PC-9 (cell line): ENCODE data around the gene LRRD1. TPM values are rescaled to one million over a fixed set of nuclear protein-coding genes. Genes with fewer than 3 reads are reported as not detected.

ENCODE experiments used
- BruUV-seq: library from RNA; stranded (reverse); fragments of 400-500 nt; replicated peaks from 2 replicates; lab custom pipeline; 2021; lab: Mats Ljungman, UMichigan
- CTCF ChIA-PET: fragments of 300-600 bp; sonication (Branson Sonifier 250); formaldehyde crosslinking; loops from one replicate; lab custom pipeline; 2022; ENCODE audit warnings: antibody characterized with exemption; lab: Charles Lee
- POLR2A ChIA-PET: fragments of 300-600 bp; sonication (Branson Sonifier 250); formaldehyde crosslinking; loops from one replicate; lab custom pipeline; 2022; ENCODE audit warnings: antibody characterized with exemption; ENCODE audit not compliant: unreplicated experiment; lab: Charles Lee
- DNase-seq, 2 experiments: peaks; one replicate each; pipeline versions ENCODE4 v3.0.0 to v3.0.0-alpha.2; 2015 to 2022; ENCODE audit warnings: mixed read lengths in 1 of 2
- H2AFZ ChIP-seq: fragments of 200-600 bp; sonication (generic); 2 replicates; pipeline ENCODE4 v1.8.1; 2017; ENCODE audit warnings: antibody characterized with exemption
- H3F3A ChIP-seq: fragments of 200-600 bp; sonication (generic); 2 replicates; pipeline ENCODE4 v1.8.1; 2017; ENCODE audit warnings: antibody characterized with exemption, mild to moderate bottlenecking, low read depth; ENCODE audit not compliant: insufficient read depth
- H3K27ac ChIP-seq: fragments of 200-600 bp; sonication (generic); 2 replicates; pipeline ENCODE4 v1.6.1; 2016; ENCODE audit warnings: mixed run types
- H3K27me3 ChIP-seq: fragments of 200-600 bp; sonication (generic); 2 replicates; pipeline ENCODE4 v1.6.1; 2016; ENCODE audit warnings: low read depth, mixed run types; ENCODE audit not compliant: insufficient read depth
- H3K36me3 ChIP-seq: fragments of 200-600 bp; sonication (generic); 2 replicates; pipeline ENCODE4 v1.6.1; 2016; ENCODE audit warnings: low read depth, mixed run types
- H3K4me1 ChIP-seq: fragments of 200-600 bp; sonication (generic); replicated peaks from 2 replicates; pipeline ENCODE4 v1.6.1; 2016; ENCODE audit warnings: mixed run types; ENCODE audit not compliant: insufficient read depth
- H3K4me2 ChIP-seq: fragments of 200-600 bp; sonication (generic); 2 replicates; pipeline ENCODE4 v1.6.1; 2017; ENCODE audit warnings: mixed run types
- H3K4me3 ChIP-seq: fragments of 200-600 bp; sonication (generic); 2 replicates; pipeline ENCODE4 v1.6.1; 2016; ENCODE audit warnings: mixed run types
- H3K79me2 ChIP-seq: fragments of 200-600 bp; sonication (generic); 2 replicates; pipeline ENCODE4 v1.6.1; 2017; ENCODE audit warnings: low read depth, mixed run types
- H3K9me2 ChIP-seq: fragments of 200-600 bp; sonication (generic); 2 replicates; pipeline ENCODE4 v1.8.1; 2017; ENCODE audit warnings: mild to moderate bottlenecking; ENCODE audit not compliant: insufficient read depth
- H3K9me3 ChIP-seq: fragments of 200-600 bp; sonication (generic); 2 replicates; pipeline ENCODE4 v1.8.1; 2016; ENCODE audit warnings: low read depth; ENCODE audit not compliant: insufficient read depth
- H4K20me1 ChIP-seq: fragments of 200-600 bp; sonication (generic); 2 replicates; pipeline ENCODE4 v1.8.1; 2017; ENCODE audit not compliant: insufficient read depth
- CTCF ChIP-seq: fragments of 200-600 bp; sonication (generic); conservative IDR thresholded peaks from 2 replicates; pipeline ENCODE4 v1.6.1; 2017; ENCODE audit warnings: mixed run types, antibody characterized with exemption, mild to moderate bottlenecking, moderate library complexity
- EZH2 ChIP-seq: fragments of 200-600 bp; sonication (generic); IDR thresholded peaks from 2 replicates; pipeline ENCODE4 v1.8.0; 2017; ENCODE audit warnings: antibody characterized with exemption, low read depth
- intact Hi-C: fragments of 100-400 bp; cut with micrococcal nuclease; formaldehyde crosslinking; loops from one replicate; pipeline ENCODE4 v1.10.0; 2022; ENCODE audit not compliant: unreplicated experiment
- total RNA-seq: library from RNA; stranded (reverse); gene quantifications from 2 replicates; pipeline ENCODE4 v1.2.3, GENCODE V29; 2021

The LRRD1 gene
- total RNA-seq, 1 experiment from 2014 or later: not detected

- H2AFZ ChIP-seq: no peak overlapping the region
- H3K27ac ChIP-seq: no peak overlapping the region
- no peaks in the 10 kb centered on the region for H3K9me3 ChIP-seq
- peaks cover 34% of the 10 kb centered on the region for H3K36me3 ChIP-seq
- peaks cover 53% of the 10 kb centered on the region for H3K79me2 ChIP-seq
- ChIA-PET POLR2A (interaction anchor here (0.6 kb wide), 1 partner anchor 55 kb away, joined by 20 read pairs; no protein-coding TSS in a partner anchor), CTCF (no interaction called here)
- H3K4me2 ChIP-seq: peak overlapping the region; percentile 86
- intact Hi-C loops: no loop called here
- peaks cover 20% of the 10 kb centered on the region for H3K4me1 ChIP-seq
- no TSS peak for BruUV-seq
- no peaks in the 10 kb centered on the region for H3K9me2 ChIP-seq
- TF ChIP-seq EZH2 (no peak), CTCF (no peak)
- no peak for DNase-seq
- peaks cover 24% of the 10 kb centered on the region for H4K20me1 ChIP-seq
- H3K27me3 ChIP-seq: no peaks in the 10 kb centered on the region
- H3K4me3 ChIP-seq: peak overlapping the region; percentile 65; the same call in 1 of the 2 replicates
- no peaks in the 10 kb centered on the region for H3F3A ChIP-seq
These were observed 47.1 kb downstream of the LRRD1 start for GRCh38 chr7:92131764-92132330.

- intact Hi-C loops: no loop called here
- TF ChIP-seq CTCF (no peak), EZH2 (no peak)
- H3K4me3 ChIP-seq: no peak overlapping the region
These were observed 47.8 kb downstream of the LRRD1 start for GRCh38 chr7:92131093-92131492.

GRCh38 chr7:92121681-92122080 is 57.3 kb downstream of the LRRD1 start:
- peaks cover 27% of the 10 kb centered on the region; the same call in 1 of the 2 replicates for H3K36me3 ChIP-seq
- no peak overlapping the region for H2AFZ ChIP-seq
- no peaks in the 10 kb centered on the region for H3K4me1 ChIP-seq
- ChIA-PET CTCF (no interaction called here), POLR2A (no interaction called here)
- no peak for DNase-seq
- intact Hi-C loops: no loop called here
- H3K9me2 ChIP-seq: no peaks in the 10 kb centered on the region
- no peak overlapping the region for H3K4me2 ChIP-seq
- H3K79me2 ChIP-seq: peaks cover 22% of the 10 kb centered on the region
- H3K27me3 ChIP-seq: no peaks in the 10 kb centered on the region
- no TSS peak for BruUV-seq
- no peak overlapping the region for H3K27ac ChIP-seq
- no peaks in the 10 kb centered on the region for H3K9me3 ChIP-seq
- H4K20me1 ChIP-seq: peaks cover 36% of the 10 kb centered on the region
- no peaks in the 10 kb centered on the region for H3F3A ChIP-seq
- TF ChIP-seq EZH2 (no peak), CTCF (no peak)
- no peak overlapping the region for H3K4me3 ChIP-seq

More at GRCh38 chr7:92131093-92131492, 47.8 kb downstream of the LRRD1 start:
- Histone ChIP-seq H3K27me3 (no peaks in the 10 kb centered on the region), H3K4me1 (peaks cover 20% of the 10 kb centered on the region), H3K9me3 (no peaks in the 10 kb centered on the region), H3K27ac (no peak overlapping the region), H3K36me3 (peaks cover 36% of the 10 kb centered on the region), H3K4me2 (no peak overlapping the region), H3K9me2 (no peaks in the 10 kb centered on the region), H2AFZ (no peak overlapping the region), H3K79me2 (peaks cover 53% of the 10 kb centered on the region), H4K20me1 (peaks cover 24% of the 10 kb centered on the region), H3F3A (no peaks in the 10 kb centered on the region)
- ChIA-PET CTCF (no interaction called here), POLR2A (no interaction called here)
- no TSS peak for BruUV-seq
- no peak for DNase-seq
